Measurements from ENCODE around the gene PITX1. TPM values are rescaled to one million over a fixed set of nuclear protein-coding genes. Genes with fewer than 3 reads are reported as not detected.

The PITX1 gene
- total and polyA plus RNA-seq, 2 donors, result 0.05 to 0.46 TPM

DNA sequence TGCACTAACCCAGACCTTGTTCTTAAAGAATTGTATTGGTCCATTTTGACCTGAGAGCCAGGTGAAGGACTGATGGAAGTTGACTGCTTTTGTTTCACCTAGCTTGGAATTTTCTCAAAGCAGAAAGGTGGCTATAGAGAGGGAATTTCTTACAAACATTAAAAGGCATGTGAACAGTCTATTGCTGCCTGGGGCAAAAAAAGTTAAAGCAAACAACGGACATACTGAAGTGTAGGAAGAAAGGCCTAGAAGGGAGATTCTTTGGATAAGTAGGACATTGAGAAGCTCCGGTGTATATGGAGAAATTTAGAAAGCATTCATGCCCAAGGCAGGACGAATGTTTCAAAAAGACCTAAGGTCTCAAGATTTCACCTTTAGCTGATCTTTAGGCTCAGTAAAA is 54.6 kb downstream of the PITX1 start:
- H3K9me3 ChIP-seq (ENCODE audit: control insufficient read depth in 2 of 2, insufficient read depth in 1 of 2, low read length in 1 of 2), result peaks cover 0 to 17% of the 10 kb centered on the region in 2 donors
- no peak overlapping the region for H3K4me3 ChIP-seq (ENCODE audit: low read length in 2 of 2)
- H3K27ac ChIP-seq (ENCODE audit: low read depth in 1 of 2, low read length in 1 of 2), result no peak overlapping the region
- WGBS, result 97% methylated on average over 3 of the region's 3 CpGs
- H3K27me3 ChIP-seq (ENCODE audit: control insufficient read depth in 2 of 2, insufficient read depth in 1 of 2, low read length in 1 of 2), result no peaks in the 10 kb centered on the region
- no peaks in the 10 kb centered on the region for H3K4me1 ChIP-seq (ENCODE audit: control insufficient read depth in 2 of 2, insufficient read depth in 2 of 2, low read length in 2 of 2)
- no peaks in the 10 kb centered on the region for H3K36me3 ChIP-seq (ENCODE audit: control insufficient read depth in 2 of 2, insufficient read depth in 2 of 2, low read length in 1 of 2)
- DNase-seq (ENCODE audit: low read depth in 6 of 9, low spot score in 9 of 9), result no peak

Other genes with a start within 250 kb of the PITX1 start
- 11.7 TPM for gene C5orf24, start 188.3 kb downstream of the PITX1 start, total RNA-seq
- gene C5orf24, start 188.3 kb downstream of the PITX1 start, polyA plus RNA-seq, result 22.4 TPM
- 27.7 TPM for gene TXNDC15, start 159.9 kb downstream of the PITX1 start, total RNA-seq
- 52.9 TPM for gene TXNDC15, start 159.9 kb downstream of the PITX1 start, polyA plus RNA-seq
- gene PCBD2, start 129.1 kb downstream of the PITX1 start, total RNA-seq, result 5.9 TPM
- gene PCBD2, start 129.1 kb downstream of the PITX1 start, polyA plus RNA-seq, result 6.8 TPM
- 0.19 TPM for gene CATSPER3, start 66.3 kb downstream of the PITX1 start, total RNA-seq
- 1.3 TPM for gene CATSPER3, start 66.3 kb downstream of the PITX1 start, polyA plus RNA-seq

Measured in thymus (tissue), 11 donors.